Adrenal gland (tissue), 5 donors: ENCODE results near the gene NFATC3.

Source experiments
- POLR2A ChIP-seq, 2 donors: fragments of 450-650 bp; IDR thresholded peaks; one replicate each; pipeline ENCODE4 v1.6.1; 2017; ENCODE audit warnings: antibody characterized with exemption in 2 of 2, mild to moderate bottlenecking in 2 of 2, moderate library complexity in 1 of 2
- TF ChIP-seq, protein P1 (sequence below), 6 experiments: fragments of 450-650 bp in 4 of 6; fragments of 200-600 bp in 2 of 6; sonication (generic) in 1 of 6; IDR thresholded peaks; 1 replicate in 5 of 6; 2 replicates in 1 of 6; pipeline versions ENCODE4 v1.5.1 to v1.8.0; 2016 to 2021; ENCODE audit warnings: antibody characterized with exemption in 6 of 6, mild to moderate bottlenecking in 2 of 6, moderate library complexity in 1 of 6
- donor health status: DM: no; HTN: no; CAD: no.

DNA sequence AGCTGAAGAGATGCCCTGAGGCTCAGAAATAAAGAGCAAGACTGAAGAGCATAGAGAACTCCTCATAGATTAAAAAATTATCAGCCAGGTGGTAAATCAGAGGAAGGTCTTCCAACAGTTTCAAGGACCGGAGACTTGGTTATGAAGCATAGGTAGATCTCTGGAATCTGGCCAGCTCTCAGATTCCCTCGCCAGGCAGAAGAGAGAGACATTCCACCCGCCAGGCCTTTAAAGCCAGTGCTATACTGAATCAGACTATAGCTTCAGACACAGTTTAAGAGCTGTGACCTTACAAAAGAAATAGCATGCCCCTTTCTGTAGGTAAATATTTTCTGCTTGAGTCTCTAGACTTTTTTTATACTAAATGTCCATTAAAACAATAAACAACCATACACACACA, 70.3 kb downstream of the NFATC3 start:
- TF ChIP-seq, protein P1, sequence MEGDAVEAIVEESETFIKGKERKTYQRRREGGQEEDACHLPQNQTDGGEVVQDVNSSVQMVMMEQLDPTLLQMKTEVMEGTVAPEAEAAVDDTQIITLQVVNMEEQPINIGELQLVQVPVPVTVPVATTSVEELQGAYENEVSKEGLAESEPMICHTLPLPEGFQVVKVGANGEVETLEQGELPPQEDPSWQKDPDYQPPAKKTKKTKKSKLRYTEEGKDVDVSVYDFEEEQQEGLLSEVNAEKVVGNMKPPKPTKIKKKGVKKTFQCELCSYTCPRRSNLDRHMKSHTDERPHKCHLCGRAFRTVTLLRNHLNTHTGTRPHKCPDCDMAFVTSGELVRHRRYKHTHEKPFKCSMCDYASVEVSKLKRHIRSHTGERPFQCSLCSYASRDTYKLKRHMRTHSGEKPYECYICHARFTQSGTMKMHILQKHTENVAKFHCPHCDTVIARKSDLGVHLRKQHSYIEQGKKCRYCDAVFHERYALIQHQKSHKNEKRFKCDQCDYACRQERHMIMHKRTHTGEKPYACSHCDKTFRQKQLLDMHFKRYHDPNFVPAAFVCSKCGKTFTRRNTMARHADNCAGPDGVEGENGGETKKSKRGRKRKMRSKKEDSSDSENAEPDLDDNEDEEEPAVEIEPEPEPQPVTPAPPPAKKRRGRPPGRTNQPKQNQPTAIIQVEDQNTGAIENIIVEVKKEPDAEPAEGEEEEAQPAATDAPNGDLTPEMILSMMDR (IDR thresholded peaks at IDR 0.05): no peak
- TF ChIP-seq POLR2A (IDR thresholded peaks at IDR 0.05): no peak
